Measurements from ENCODE around the gene HSD17B10.

The HSD17B10 gene

DNA sequence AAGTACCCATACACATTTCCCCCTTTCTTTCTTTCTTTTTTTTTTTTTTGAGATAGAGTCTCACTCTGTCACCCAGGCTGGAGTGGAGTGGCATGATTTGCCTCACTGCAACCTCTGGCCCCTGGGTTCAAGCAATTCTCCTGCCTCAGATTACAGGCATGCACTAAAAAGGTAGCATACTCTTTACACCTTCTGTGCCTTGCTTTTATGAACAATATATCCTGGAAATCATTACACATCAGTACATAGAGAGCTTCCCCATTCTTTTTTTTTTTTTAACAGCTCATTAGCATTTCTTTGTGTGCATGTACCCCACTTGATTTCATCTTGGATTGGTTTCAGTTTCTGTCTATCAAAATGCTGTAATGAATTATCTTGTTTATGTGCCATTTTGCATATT lies 18.6 kb upstream of the HSD17B10 start:
- Histone ChIP-seq H3K79me2 (ENCODE audit: control insufficient read depth, insufficient read depth, low read length) (no peaks in the 10 kb centered on the region), H3K27ac (ENCODE audit: low read depth, low read length) (no peak overlapping the region), H3K9ac (ENCODE audit: low read length) (no peak overlapping the region), H3K79me1 (ENCODE audit: low read length) (no peaks in the 10 kb centered on the region), H3K4me1 (ENCODE audit: control insufficient read depth, low read depth, low read length) (no peaks in the 10 kb centered on the region), H3K56ac (ENCODE audit: low read length) (no peak overlapping the region), H3K23ac (ENCODE audit: low read length) (no peak overlapping the region), H3K4ac (ENCODE audit: low read depth, low read length) (no peak overlapping the region), H3K27me3 (ENCODE audit: insufficient read depth, low read length, poor library complexity) (no peaks in the 10 kb centered on the region), H3K4me2 (ENCODE audit: low read length) (no peak overlapping the region), H2BK5ac (ENCODE audit: low read length) (no peak overlapping the region), H2BK15ac (replicated peaks; ENCODE audit: low read depth) (no peak overlapping the region), H2BK120ac (ENCODE audit: low read depth, low read length) (no peak overlapping the region), H4K8ac (ENCODE audit: low read depth, low read length) (no peak overlapping the region), H3K4me3 (ENCODE audit: low read length) (no peak overlapping the region), H3K18ac (ENCODE audit: low read length) (no peak overlapping the region), H4K5ac (ENCODE audit: low read length) (no peak overlapping the region), H2AK5ac (ENCODE audit: low read length) (no peak overlapping the region), H3K36me3 (ENCODE audit: control insufficient read depth, insufficient read depth, low read length) (no peaks in the 10 kb centered on the region)
- DNase-seq = no peak

DNA sequence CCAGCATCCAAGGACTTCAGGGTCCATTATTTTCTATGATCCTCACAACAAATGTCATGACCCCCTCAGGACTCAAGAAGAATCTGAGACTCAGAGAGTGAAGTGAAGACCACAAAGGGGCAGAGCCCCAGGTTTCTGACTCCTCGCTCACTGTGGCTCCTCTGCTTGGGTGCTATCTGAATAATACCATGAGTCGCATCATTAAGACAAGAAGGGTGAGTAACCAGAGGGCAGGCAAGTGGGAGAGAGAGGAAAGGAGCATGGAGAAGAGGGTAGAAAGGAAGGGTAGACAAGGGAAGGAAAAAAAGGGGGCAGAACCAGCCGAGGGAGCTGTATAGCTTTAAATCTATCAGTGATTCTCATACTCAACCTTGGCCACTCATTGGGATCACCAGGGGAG lies 15.5 kb upstream of the HSD17B10 start:
- Histone ChIP-seq H3K23ac (ENCODE audit: low read length) (no peak overlapping the region), H3K4me2 (ENCODE audit: low read length) (no peak overlapping the region), H4K5ac (ENCODE audit: low read length) (no peak overlapping the region), H3K4ac (ENCODE audit: low read depth, low read length) (no peak overlapping the region), H3K27ac (ENCODE audit: low read depth, low read length) (no peak overlapping the region), H2BK5ac (ENCODE audit: low read length) (no peak overlapping the region), H2AK5ac (ENCODE audit: low read length) (no peak overlapping the region), H3K79me2 (ENCODE audit: control insufficient read depth, insufficient read depth, low read length) (no peaks in the 10 kb centered on the region), H2BK15ac (replicated peaks; ENCODE audit: low read depth) (no peak overlapping the region), H4K8ac (ENCODE audit: low read depth, low read length) (no peak overlapping the region), H3K9ac (ENCODE audit: low read length) (no peak overlapping the region), H3K18ac (ENCODE audit: low read length) (no peak overlapping the region), H3K79me1 (ENCODE audit: low read length) (no peaks in the 10 kb centered on the region), H3K4me3 (ENCODE audit: low read length) (no peak overlapping the region), H3K4me1 (ENCODE audit: control insufficient read depth, low read depth, low read length) (no peaks in the 10 kb centered on the region), H3K36me3 (ENCODE audit: control insufficient read depth, insufficient read depth, low read length) (no peaks in the 10 kb centered on the region), H2BK120ac (ENCODE audit: low read depth, low read length) (no peak overlapping the region), H3K56ac (ENCODE audit: low read length) (no peak overlapping the region), H3K27me3 (ENCODE audit: insufficient read depth, low read length, poor library complexity) (no peaks in the 10 kb centered on the region)
- no CpG with 5 or more reads among the region's 3 CpGs for WGBS (ENCODE audit: extremely low coverage, insufficient coverage, low lambda C conversion rate)
- no peak for DNase-seq

DNA sequence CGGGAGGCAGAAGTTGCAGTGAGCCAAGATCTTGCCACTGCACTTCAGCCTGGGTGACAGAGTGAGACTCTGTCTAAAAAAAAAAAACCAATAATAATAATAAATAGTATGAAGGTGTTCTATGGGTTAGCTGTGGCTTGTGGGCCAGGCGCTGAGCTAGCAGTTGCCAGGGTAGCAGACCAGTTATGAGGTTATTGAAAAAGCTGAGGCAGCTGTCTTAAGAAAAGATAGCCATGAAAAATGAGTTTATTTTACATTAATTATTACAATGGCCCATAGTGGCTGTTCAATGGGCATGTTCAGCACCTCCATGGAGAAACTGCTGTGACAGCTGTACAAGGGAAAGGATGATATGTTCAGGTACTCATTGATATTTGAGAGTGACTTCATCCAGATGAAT lies 13.3 kb upstream of the HSD17B10 start:
- WGBS (ENCODE audit: extremely low coverage, insufficient coverage, low lambda C conversion rate) = no CpG with 5 or more reads among the region's 2 CpGs
- Histone ChIP-seq H2AK5ac (ENCODE audit: low read length) (no peak overlapping the region), H4K5ac (ENCODE audit: low read length) (no peak overlapping the region), H3K23ac (ENCODE audit: low read length) (no peak overlapping the region), H3K56ac (ENCODE audit: low read length) (no peak overlapping the region), H3K36me3 (ENCODE audit: control insufficient read depth, insufficient read depth, low read length) (no peaks in the 10 kb centered on the region), H2BK120ac (ENCODE audit: low read depth, low read length) (no peak overlapping the region), H2BK15ac (replicated peaks; ENCODE audit: low read depth) (no peak overlapping the region), H3K27me3 (ENCODE audit: insufficient read depth, low read length, poor library complexity) (no peaks in the 10 kb centered on the region), H2BK5ac (ENCODE audit: low read length) (no peak overlapping the region), H4K8ac (ENCODE audit: low read depth, low read length) (no peak overlapping the region), H3K4ac (ENCODE audit: low read depth, low read length) (no peak overlapping the region), H3K27ac (ENCODE audit: low read depth, low read length) (no peak overlapping the region), H3K79me1 (ENCODE audit: low read length) (no peaks in the 10 kb centered on the region), H3K4me3 (ENCODE audit: low read length) (no peak overlapping the region), H3K9ac (ENCODE audit: low read length) (no peak overlapping the region), H3K4me1 (ENCODE audit: control insufficient read depth, low read depth, low read length) (no peaks in the 10 kb centered on the region), H3K18ac (ENCODE audit: low read length) (no peak overlapping the region), H3K79me2 (ENCODE audit: control insufficient read depth, insufficient read depth, low read length) (no peaks in the 10 kb centered on the region), H3K4me2 (ENCODE audit: low read length) (no peak overlapping the region)
- no peak for DNase-seq

DNA sequence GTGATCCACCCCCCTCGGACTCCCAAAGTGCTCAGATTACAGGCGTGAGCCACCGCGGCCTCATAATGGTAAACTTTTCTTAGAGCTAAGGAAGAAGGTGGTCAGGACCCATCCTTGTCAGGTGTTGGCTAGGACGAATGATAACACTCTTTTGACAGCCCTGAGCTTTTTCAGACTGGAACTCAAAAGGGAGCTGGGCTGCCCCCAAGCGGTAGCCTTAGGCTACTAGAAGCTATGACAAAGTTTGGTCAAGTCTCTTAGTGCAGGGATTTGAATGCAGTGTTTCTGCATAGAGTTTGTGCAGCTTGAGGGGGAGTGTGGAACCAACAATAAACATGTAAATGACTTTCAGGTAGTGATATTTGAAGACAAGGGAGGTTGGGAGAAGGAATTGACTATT lies 11.8 kb upstream of the HSD17B10 start:
- H3K18ac ChIP-seq (ENCODE audit: low read length) = no peak overlapping the region
- H2BK5ac ChIP-seq (ENCODE audit: low read length) = no peak overlapping the region
- H3K4ac ChIP-seq (ENCODE audit: low read depth, low read length) = no peak overlapping the region
- H3K4me3 ChIP-seq (ENCODE audit: low read length) = no peak overlapping the region
- H3K4me2 ChIP-seq (ENCODE audit: low read length) = no peak overlapping the region
- no peak overlapping the region for H4K8ac ChIP-seq (ENCODE audit: low read depth, low read length)
- no peaks in the 10 kb centered on the region for H3K36me3 ChIP-seq (ENCODE audit: control insufficient read depth, insufficient read depth, low read length)
- H3K79me1 ChIP-seq (ENCODE audit: low read length) = no peaks in the 10 kb centered on the region
- no peak overlapping the region for H3K56ac ChIP-seq (ENCODE audit: low read length)
- WGBS (ENCODE audit: extremely low coverage, insufficient coverage, low lambda C conversion rate) = no CpG with 5 or more reads among the region's 6 CpGs
- no peak overlapping the region for H2BK120ac ChIP-seq (ENCODE audit: low read depth, low read length)
- no peak overlapping the region for H4K5ac ChIP-seq (ENCODE audit: low read length)
- no peak overlapping the region for H3K9ac ChIP-seq (ENCODE audit: low read length)
- no peak overlapping the region for H3K27ac ChIP-seq (ENCODE audit: low read depth, low read length)
- no peak overlapping the region for H3K23ac ChIP-seq (ENCODE audit: low read length)
- no peak overlapping the region for H2BK15ac ChIP-seq (replicated peaks; ENCODE audit: low read depth)
- no peaks in the 10 kb centered on the region for H3K4me1 ChIP-seq (ENCODE audit: control insufficient read depth, low read depth, low read length)
- DNase-seq = peak; percentile 66
- H3K79me2 ChIP-seq (ENCODE audit: control insufficient read depth, insufficient read depth, low read length) = no peaks in the 10 kb centered on the region
- H2AK5ac ChIP-seq (ENCODE audit: low read length) = no peak overlapping the region
- H3K27me3 ChIP-seq (ENCODE audit: insufficient read depth, low read length, poor library complexity) = no peaks in the 10 kb centered on the region

DNA sequence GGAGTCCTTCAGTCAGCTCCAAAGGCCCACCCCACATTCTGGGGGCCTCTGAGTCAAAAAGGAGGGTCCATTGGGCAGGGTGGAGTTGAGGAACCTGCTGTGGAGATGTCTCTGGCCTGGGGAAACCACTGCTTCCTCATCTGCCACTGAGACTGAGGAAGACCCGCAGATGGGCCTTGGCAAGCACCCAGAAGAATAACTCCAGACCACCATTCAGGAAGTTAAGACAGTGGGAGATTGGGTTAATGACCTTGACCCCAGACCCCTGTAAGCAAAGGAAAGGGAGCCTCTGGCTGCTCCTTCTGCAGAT lies 8.1 kb upstream of the HSD17B10 start:
- no peaks in the 10 kb centered on the region for H3K4me1 ChIP-seq (ENCODE audit: control insufficient read depth, low read depth, low read length)
- H3K4me3 ChIP-seq (ENCODE audit: low read length) = no peak overlapping the region
- H3K4me2 ChIP-seq (ENCODE audit: low read length) = no peak overlapping the region
- no peaks in the 10 kb centered on the region for H3K27me3 ChIP-seq (ENCODE audit: insufficient read depth, low read length, poor library complexity)
- no peak overlapping the region for H2BK15ac ChIP-seq (replicated peaks; ENCODE audit: low read depth)
- H3K36me3 ChIP-seq (ENCODE audit: control insufficient read depth, insufficient read depth, low read length) = no peaks in the 10 kb centered on the region
- no CpG with 5 or more reads among the region's 1 CpG for WGBS (ENCODE audit: extremely low coverage, insufficient coverage, low lambda C conversion rate)
- no peak overlapping the region for H3K23ac ChIP-seq (ENCODE audit: low read length)
- no peak for DNase-seq
- H4K5ac ChIP-seq (ENCODE audit: low read length) = no peak overlapping the region
- H2BK5ac ChIP-seq (ENCODE audit: low read length) = no peak overlapping the region
- H2AK5ac ChIP-seq (ENCODE audit: low read length) = no peak overlapping the region
- no peak overlapping the region for H3K4ac ChIP-seq (ENCODE audit: low read depth, low read length)
- no peaks in the 10 kb centered on the region for H3K79me2 ChIP-seq (ENCODE audit: control insufficient read depth, insufficient read depth, low read length)
- no peak overlapping the region for H3K18ac ChIP-seq (ENCODE audit: low read length)
- H2BK120ac ChIP-seq (ENCODE audit: low read depth, low read length) = no peak overlapping the region
- no peak overlapping the region for H3K9ac ChIP-seq (ENCODE audit: low read length)
- no peak overlapping the region for H3K27ac ChIP-seq (ENCODE audit: low read depth, low read length)
- H4K8ac ChIP-seq (ENCODE audit: low read depth, low read length) = no peak overlapping the region
- no peak overlapping the region for H3K56ac ChIP-seq (ENCODE audit: low read length)
- no peaks in the 10 kb centered on the region for H3K79me1 ChIP-seq (ENCODE audit: low read length)

DNA sequence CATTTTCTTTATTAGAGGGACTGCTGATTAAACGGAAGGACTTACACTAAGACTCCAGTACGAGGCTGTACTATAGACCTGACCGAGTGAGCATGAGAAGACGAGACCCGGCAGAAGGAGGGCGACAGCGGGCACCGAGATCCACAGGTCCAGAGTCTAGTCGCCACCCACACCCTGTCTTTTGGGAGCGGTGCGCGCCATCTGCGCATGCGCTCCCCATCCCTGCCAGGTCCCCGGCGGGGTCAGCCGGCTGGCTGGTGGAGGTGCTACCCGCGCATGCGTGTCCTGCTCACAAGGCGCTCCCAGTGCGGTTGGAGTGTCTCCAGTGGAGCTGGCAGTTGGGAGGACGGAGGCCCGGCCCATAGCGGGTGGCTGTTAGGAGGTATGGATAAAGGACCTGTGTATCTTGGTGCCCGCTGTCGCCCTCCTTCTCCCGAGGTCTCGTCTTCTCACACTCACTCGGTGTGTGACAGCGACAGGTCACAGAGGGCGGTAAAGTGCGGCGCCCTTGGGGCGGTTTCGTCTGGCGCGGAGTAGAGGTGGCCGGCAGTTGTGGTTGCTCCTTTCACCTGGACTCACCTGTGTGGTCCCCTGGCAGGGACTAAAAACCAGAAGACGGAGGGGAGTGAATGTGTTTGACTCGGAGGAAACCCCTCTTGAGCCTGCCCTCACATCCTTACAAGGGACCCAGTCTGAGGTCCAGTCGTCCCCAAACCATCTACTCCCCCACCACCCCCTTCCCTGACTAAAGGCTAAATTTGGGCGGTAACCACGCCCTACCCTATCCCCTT lies 7.6 kb upstream of the HSD17B10 start:
- WGBS (ENCODE audit: extremely low coverage, insufficient coverage, low lambda C conversion rate) = no CpG with 5 or more reads among the region's 44 CpGs
- Histone ChIP-seq H4K5ac (ENCODE audit: low read length) (no peak overlapping the region), H3K4ac (ENCODE audit: low read depth, low read length) (no peak overlapping the region), H3K4me2 (ENCODE audit: low read length) (peak overlapping the region; percentile 57), H2BK120ac (ENCODE audit: low read depth, low read length) (no peak overlapping the region), H3K23ac (ENCODE audit: low read length) (no peak overlapping the region), H3K27ac (ENCODE audit: low read depth, low read length) (no peak overlapping the region), H3K79me1 (ENCODE audit: low read length) (no peaks in the 10 kb centered on the region), H2BK15ac (replicated peaks; ENCODE audit: low read depth) (no peak overlapping the region), H3K79me2 (ENCODE audit: control insufficient read depth, insufficient read depth, low read length) (no peaks in the 10 kb centered on the region), H2BK5ac (ENCODE audit: low read length) (no peak overlapping the region), H2AK5ac (ENCODE audit: low read length) (no peak overlapping the region), H3K4me3 (ENCODE audit: low read length) (no peak overlapping the region), H3K36me3 (ENCODE audit: control insufficient read depth, insufficient read depth, low read length) (no peaks in the 10 kb centered on the region), H4K8ac (ENCODE audit: low read depth, low read length) (no peak overlapping the region), H3K9ac (ENCODE audit: low read length) (peak overlapping the region; percentile 62), H3K18ac (ENCODE audit: low read length) (no peak overlapping the region), H3K4me1 (ENCODE audit: control insufficient read depth, low read depth, low read length) (no peaks in the 10 kb centered on the region), H3K56ac (ENCODE audit: low read length) (peak overlapping the region; percentile 78), H3K27me3 (ENCODE audit: insufficient read depth, low read length, poor library complexity) (no peaks in the 10 kb centered on the region)
- peak; percentile 83 for DNase-seq

Measured in mesendoderm (in vitro differentiated cells).